Right ventricle myocardium inferior (tissue), 1 donor: ENCODE measurements around the gene ITK. TPM values are rescaled to one million over a fixed set of nuclear protein-coding genes. Genes with fewer than 3 reads are reported as not detected.

Experiments used
- ATAC-seq: fragments of 200-7000 bp; cut with Tn5 transposase; one replicate; pipeline ENCODE4 v1.9.1; 2020; ENCODE audit warnings: mild to moderate bottlenecking, moderate library complexity
- DNase-seq: peaks from one replicate; pipeline ENCODE4 v3.0.0; 2021; ENCODE audit errors: missing footprints
- intact Hi-C: fragments of 100-400 bp; cut with DNase I; formaldehyde crosslinking; loops from one replicate; pipeline ENCODE4 v1.11.0; 2022
- total RNA-seq: library from RNA; stranded (reverse); fragmentation: NEBNext Ultra II Directional; extraction: Animal tissue kit (Norgen Biotek cat#: 25700); gene quantifications from one replicate; pipeline ENCODE4 v1.2.1, GENCODE V29; 2021
- donor health status: DM: no; HTN: yes; CAD: no; lungs with severe emphysema.

ITK gene
- total RNA-seq, 1 donor from 2014 or later: 0.51 TPM

DNA sequence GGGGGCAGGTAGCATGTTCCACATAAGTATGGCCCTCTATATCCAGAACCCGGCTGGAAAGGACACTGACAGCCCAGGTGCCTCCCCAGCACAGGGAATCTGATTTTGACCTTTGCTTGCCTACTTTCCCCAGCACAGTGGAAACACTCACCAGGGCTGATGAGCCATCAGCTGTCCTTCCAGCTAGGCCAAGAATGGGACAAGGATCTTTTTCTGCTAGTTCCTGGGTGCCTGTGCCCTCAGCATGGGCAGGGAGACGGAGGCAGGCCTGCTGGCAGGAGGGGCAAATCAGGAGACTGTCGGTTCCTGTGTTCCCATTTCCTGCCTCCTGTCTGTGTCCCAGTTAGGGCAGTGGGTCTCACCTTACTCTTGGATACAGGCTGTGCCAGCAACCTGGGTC is 86.4 kb downstream of the ITK start:
- ATAC-seq (no peak), DNase-seq (no peak)
- intact Hi-C loops: loop anchor here (2.0 to 5.0 kb wide), 2 partner anchors 18 to 40 kb away; no protein-coding TSS in a partner anchor

- intact Hi-C loops: loop anchor here (2.0 to 5.0 kb wide), 2 partner anchors 17 to 39 kb away; no protein-coding TSS in a partner anchor
- peak; percentile 66 for ATAC-seq
- DNase-seq: no peak
These were observed 87.3 kb downstream of the ITK start for GRCh38 chr5:157267761-157268480.

DNA sequence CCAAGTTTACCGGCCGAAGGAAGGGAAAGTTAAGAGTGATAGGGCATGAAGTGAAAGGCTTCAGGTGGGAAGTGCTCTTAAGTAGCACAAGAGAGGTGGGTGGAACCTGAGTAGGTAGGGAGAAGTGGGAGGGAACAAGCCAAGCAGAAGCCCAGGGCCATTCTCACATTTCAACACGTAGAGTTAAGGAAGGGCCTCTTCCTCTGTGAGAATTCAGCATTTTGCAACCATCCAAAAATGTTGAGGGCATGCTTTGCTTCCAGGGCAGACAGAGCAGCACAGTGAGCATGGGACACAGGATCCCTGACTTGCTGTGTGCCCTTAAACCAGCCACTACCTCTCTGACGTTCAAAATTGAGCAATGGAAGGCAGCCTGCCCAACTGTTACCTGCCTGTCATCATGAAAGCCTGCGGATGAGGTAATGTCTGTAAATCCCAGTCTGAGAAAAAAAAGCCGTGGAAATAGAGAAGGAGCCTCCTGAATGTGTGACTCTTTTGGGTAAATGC is 88.6 kb downstream of the ITK start:
- intact Hi-C loops: loop anchor here (5.0 kb wide), 1 partner anchor 38 kb away; no protein-coding TSS in a partner anchor
- DNase-seq (no peak), ATAC-seq (no peak)

DNA sequence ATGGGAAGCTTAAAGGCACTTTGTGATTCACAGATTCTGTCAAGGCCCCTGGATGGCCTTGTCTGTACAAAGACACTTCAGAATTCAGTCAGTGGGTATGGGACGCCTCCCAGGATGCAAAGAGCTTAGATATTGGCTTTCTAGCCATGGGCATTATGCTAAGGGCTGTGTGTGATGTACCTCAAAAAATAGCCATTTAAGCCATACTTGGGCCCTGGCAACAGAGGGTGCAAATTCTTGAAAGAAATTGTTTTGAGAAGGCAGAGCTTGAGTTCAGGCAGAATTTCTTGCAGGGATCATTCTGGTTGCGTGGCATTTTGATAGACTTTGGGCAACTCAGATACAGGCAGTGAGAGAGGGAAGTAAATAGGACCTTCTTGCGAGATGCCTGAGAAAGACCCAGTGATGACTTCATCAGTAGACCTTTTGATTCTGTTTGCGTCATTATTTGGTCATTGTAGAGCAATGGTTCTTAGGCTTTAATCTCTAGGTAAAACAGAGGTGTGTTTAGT is 89.2 kb downstream of the ITK start:
- intact Hi-C loops: loop anchor here (5.0 kb wide), 1 partner anchor 37 kb away; no protein-coding TSS in a partner anchor
- DNase-seq: no peak
- no peak for ATAC-seq

DNA sequence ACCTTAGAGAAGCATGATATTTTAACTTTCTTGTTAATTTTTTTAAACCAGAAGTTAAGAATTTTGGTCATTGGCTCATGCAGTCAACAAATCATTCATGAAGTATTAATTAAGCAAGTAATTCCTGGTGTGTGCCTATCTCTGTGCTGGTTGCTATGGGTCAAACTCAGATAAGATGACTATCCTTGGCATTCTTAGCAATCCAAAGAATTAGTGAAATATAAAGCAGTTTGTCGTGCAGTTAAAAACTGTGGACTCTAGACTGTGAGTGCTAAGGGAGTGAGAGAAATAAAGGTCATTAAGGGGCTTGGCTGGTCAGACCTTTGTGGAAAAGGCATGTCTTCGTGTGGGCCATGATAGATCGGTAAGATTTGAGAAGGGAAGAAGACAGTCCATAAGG is 90.1 kb downstream of the ITK start:
- ATAC-seq: no peak
- intact Hi-C loops: no loop called here

GRCh38 chr5:157271740-157272271 is 91.2 kb downstream of the ITK start:
- DNase-seq (peak; percentile 76), ATAC-seq (no peak)
- intact Hi-C loops: no loop called here

More for the DNA sequence above, 90.1 kb downstream of the ITK start:
- no peak for DNase-seq

DNA sequence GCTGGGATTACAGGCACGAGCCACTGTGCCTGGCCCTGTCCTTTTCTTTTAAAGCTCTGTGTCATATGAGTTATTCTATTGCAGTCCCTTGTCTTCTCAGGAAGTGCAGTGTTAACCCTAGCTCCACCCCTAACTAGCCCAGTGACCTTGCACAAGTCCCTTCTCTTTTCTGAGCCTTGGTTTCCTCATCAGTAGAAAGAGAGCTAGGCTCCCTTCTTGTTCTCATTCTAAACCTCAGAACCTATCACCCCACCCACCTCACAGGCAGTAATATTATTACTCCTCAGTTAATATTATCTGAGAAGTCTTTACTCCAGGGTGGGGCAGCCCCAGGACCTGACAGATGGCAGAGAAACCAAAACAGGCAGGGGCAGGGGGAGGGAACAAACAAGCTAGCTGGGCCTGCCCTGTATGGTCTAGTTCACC is 92.5 kb downstream of the ITK start:
- intact Hi-C loops: no loop called here
- DNase-seq (no peak), ATAC-seq (no peak)

- no peak for ATAC-seq
- intact Hi-C loops: no loop called here
These were observed 94.8 kb downstream of the ITK start for GRCh38 chr5:157275403-157275802.

GRCh38 chr5:157278319-157279037 is 97.8 kb downstream of the ITK start:
- ATAC-seq (no peak), DNase-seq (no peak)
- intact Hi-C loops: no loop called here

More at GRCh38 chr5:157275403-157275802, 94.8 kb downstream of the ITK start:
- no peak for DNase-seq

DNA sequence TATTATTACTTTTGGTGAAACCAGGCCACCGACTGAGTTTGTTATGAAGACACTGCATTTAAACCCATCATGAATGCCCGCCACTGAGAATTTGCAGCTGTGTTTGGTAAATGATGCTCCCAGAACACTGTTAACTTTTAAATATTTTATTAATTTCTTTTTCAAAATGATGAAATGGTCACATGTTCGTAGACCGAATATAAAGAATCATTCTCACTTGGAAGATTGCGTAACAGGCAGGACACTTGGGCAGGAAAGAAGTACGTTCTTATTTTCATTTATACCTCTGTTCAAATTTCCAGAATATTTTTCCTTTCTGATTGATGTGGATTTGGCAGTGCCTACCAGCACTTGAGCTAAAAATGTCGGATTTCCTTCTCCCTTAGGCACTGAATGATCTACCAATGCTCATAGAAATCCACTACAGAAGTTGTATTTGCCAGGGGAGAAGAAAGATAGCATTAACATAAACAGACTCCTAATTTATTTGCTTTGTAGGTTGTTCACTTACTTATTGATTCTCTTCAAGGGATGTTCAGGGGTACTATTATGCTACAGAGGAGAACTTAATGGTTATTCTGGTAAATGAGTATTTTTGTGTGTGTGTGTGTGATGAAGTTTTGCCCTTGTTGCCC is 99.1 kb downstream of the ITK start:
- intact Hi-C loops: no loop called here
- DNase-seq (no peak), ATAC-seq (no peak)

DNA sequence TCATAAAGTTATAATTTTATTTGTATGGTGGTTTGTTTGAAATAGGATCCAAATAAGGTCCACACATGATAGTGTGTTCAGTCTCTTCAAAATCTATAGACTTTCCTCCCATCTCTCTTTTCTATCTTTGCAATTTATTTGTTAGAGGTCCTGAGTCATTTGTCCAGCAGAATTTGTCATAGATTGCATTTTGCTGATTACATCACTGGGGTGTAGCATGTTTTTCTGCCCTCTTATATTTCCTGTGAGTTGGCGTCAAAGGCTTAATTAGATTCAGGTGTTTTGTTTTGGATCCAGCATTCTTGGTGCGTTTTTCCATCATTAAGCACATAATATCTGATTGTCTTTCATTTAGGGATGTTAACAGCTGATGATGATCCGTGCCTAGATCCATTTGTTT is 100.3 kb downstream of the ITK start:
- ATAC-seq (no peak), DNase-seq (no peak)
- intact Hi-C loops: no loop called here

- ATAC-seq (no peak), DNase-seq (no peak)
- intact Hi-C loops: no loop called here
These were observed 101.5 kb downstream of the ITK start for GRCh38 chr5:157282150-157282549.

DNA sequence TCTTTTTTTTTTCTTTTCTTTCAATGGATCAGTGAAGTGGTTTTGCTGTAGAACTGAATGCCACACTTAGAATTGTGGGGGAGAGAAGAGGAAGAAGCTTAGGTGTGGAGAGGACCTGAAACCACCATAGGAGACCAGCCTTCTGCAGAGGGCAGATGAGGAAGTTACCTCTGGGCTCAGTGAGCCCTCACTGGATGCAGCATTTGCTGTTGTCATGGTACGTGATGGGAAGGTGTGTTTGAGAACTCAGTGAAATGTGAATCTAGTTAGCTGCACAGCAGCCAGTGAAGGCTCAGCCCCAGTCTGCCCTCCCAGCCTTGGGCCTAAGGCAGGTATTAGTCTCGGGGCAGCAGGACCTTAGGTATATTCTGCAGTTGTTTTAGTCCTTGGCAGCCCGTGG is 102.8 kb downstream of the ITK start:
- intact Hi-C loops: no loop called here
- DNase-seq: no peak
- ATAC-seq: peak; percentile 21

DNA sequence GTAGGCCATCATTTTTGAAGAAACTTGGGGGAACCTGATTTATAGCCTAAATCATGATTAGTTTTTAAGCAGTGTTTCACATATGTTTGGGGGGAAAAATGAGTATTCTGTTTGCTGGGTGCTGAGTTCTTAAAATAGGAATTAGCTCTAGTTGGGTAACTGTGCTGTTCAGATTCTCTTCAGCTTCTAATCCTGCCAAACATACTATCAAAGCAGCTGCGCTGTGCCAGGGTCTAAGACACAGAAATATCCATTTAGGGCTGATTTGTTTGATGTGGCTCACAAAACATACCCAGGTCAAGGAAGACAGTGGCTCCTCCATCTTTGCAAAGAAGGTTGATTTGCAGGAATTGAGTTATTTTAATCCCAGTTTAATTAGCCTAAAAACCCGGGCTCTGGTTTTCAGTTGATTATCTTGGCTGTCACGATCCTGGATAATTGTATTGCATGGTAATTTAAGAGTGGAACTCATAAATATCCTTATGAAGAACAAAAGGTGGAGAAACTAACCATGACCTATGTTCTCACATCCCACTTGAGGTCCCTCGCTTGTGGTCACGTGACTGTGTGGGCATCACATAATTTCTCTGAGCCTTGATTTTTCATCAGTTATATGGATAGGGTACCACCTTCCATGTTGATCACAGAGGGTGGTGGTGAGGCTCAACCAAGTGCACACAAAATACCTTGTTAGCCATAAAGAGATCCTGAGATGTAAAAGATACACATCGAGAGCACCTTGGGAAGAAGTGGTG is 104.0 kb downstream of the ITK start:
- ATAC-seq: no peak
- no peak for DNase-seq
- intact Hi-C loops: loop anchor here (2.0 kb wide), 1 partner anchor 18 kb away; the partner anchor contains the start of gene CYFIP2

GRCh38 chr5:157285310-157286035 is 104.8 kb downstream of the ITK start:
- intact Hi-C loops: loop anchor here (2.0 kb wide), 1 partner anchor 19 kb away; the partner anchor contains the start of gene CYFIP2
- DNase-seq (no peak), ATAC-seq (peak; percentile 6)

DNA sequence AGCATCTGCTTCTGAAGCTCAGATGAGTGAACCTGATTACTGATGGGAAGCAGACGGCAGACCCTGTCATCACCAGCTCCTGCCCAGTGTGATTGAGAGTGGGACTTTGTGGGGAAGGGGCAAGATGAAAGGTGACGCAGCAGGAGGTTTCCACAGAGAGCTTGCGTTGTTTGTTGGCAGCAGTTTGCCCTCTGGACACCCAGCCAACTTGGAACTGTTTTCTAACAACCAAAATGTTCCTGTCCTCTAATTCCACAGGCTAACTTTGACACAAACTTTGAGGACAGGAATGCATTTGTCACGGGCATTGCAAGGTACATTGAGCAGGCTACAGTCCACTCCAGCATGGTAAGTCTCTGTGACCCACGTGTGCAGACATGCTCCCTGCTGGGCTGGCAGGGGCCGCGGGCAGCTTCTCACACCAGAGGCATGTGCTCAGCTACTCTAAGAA is 106.1 kb downstream of the ITK start:
- ATAC-seq (peak; percentile 76), DNase-seq (no peak)
- intact Hi-C loops: no loop called here

DNA sequence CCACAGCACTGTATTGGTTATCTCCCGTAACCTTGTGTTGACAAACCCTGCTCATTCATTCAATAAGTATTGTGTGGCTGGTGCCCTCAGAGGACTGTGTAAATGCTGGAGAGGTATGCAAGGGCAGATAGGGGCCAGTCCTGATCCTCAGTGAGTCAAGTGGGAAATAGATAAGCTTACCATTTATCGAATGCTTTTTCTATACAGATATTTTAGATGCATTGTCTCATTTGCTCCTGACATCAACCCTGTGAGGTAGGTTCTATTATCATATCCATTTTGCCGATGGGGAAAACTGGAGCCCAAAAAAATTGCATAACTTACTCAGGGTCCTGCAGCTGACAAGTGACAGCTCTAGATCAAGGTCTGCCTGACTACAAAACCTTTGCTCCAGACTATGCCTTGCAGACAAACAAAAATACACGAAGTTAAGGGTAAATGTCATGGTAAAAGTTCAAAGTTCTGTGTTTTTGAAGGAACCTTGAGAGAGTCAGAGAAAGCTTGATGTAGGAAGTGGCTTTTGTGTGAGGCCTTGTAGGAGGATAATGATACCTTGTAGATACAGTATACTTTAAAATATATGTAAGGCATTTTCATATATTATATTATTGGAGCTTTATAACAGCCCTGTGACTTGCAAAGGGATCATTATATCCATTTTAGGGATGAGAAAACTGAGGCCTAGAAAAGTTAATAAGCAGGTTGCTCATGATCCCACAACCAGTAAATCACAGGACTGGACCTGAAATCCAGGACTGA is 107.9 kb downstream of the ITK start:
- ATAC-seq (peak; percentile 51), DNase-seq (no peak)
- intact Hi-C loops: no loop called here
